HFFc6 (cell line): ENCODE results near the gene GABBR2. TPM values are rescaled to one million over a fixed set of nuclear protein-coding genes. Genes with fewer than 3 reads are reported as not detected.
A peak's percentile ranks its signal among the peaks of the same experiment; 100 is the strongest.

Experiments
- DNase-seq: peaks from one replicate; pipeline ENCODE4 v3.0.0-alpha.2; 2018
- H3K27ac Mint-ChIP-seq: 2 replicates; pipeline ENCODE4 v1.8.0; 2020; ENCODE audit warnings: mild to moderate bottlenecking, mixed read lengths
- H3K27me3 Mint-ChIP-seq: 2 replicates; pipeline ENCODE4 v1.8.0; 2021; ENCODE audit warnings: mild to moderate bottlenecking, moderate library complexity, mixed read lengths; ENCODE audit not compliant: insufficient read depth
- H3K36me3 Mint-ChIP-seq: 2 replicates; pipeline ENCODE4 v1.8.0; 2021; ENCODE audit warnings: low read depth, mixed read lengths
- H3K4me1 Mint-ChIP-seq: 2 replicates; pipeline ENCODE4 v1.8.0; 2020; ENCODE audit warnings: low read depth, mixed read lengths
- H3K4me3 Mint-ChIP-seq: 2 replicates; pipeline ENCODE4 v1.8.0; 2020; ENCODE audit warnings: mild to moderate bottlenecking, moderate library complexity, mixed read lengths
- H3K9me3 Mint-ChIP-seq: 2 replicates; pipeline ENCODE4 v1.8.0; 2020; ENCODE audit warnings: mild to moderate bottlenecking, mixed read lengths
- CTCF ChIP-seq: fragments of 200-600 bp; sonication (generic); IDR thresholded peaks from 2 replicates; pipeline ENCODE4 v1.5.0; 2021; ENCODE audit warnings: antibody characterized with exemption, mild to moderate bottlenecking
- total RNA-seq, 6 experiments: library from RNA; stranded (reverse); fragmentation: NEBNext Ultra II Directional; extraction: Animal tissue kit (Norgen Biotek cat#: 25700); gene quantifications; 2 replicates in 1 of 6; 3 replicates in 5 of 6; pipeline ENCODE4 v1.2.3, GENCODE V29; 2021

Gene GABBR2
- total RNA-seq, 6 experiments from 2014 or later = 3.1 to 9.3 (median 7.6) TPM

GRCh38 chr9:98444601-98445000 lies 264.1 kb downstream of the GABBR2 start:
- Mint-ChIP-seq H3K27me3 (peaks cover 8% of the 10 kb centered on the region; the same call in 1 of the 2 replicates), H3K4me3 (no peak overlapping the region), H3K27ac (no peak overlapping the region), H3K4me1 (peaks cover 15% of the 10 kb centered on the region), H3K36me3 (no peaks in the 10 kb centered on the region), H3K9me3 (no peaks in the 10 kb centered on the region)
- no peak for DNase-seq
- TF ChIP-seq CTCF = no peak

GRCh38 chr9:98442541-98442940 lies 266.2 kb downstream of the GABBR2 start:
- DNase-seq = no peak
- no peaks in the 10 kb centered on the region for H3K9me3 Mint-ChIP-seq
- TF ChIP-seq CTCF = no peak
- peaks cover 11% of the 10 kb centered on the region for H3K4me1 Mint-ChIP-seq
- H3K27me3 Mint-ChIP-seq = peaks cover 8% of the 10 kb centered on the region; the same call in 1 of the 2 replicates
- no peak overlapping the region for H3K27ac Mint-ChIP-seq
- no peaks in the 10 kb centered on the region for H3K36me3 Mint-ChIP-seq
- no peak overlapping the region for H3K4me3 Mint-ChIP-seq

GRCh38 chr9:98442114-98442513 lies 266.6 kb downstream of the GABBR2 start:
- no peak for DNase-seq
- H3K4me1 Mint-ChIP-seq = peaks cover 11% of the 10 kb centered on the region
- no peak for TF ChIP-seq CTCF
- H3K36me3 Mint-ChIP-seq = no peaks in the 10 kb centered on the region
- H3K27ac Mint-ChIP-seq = no peak overlapping the region
- no peak overlapping the region for H3K4me3 Mint-ChIP-seq
- peaks cover 8% of the 10 kb centered on the region; the same call in 1 of the 2 replicates for H3K27me3 Mint-ChIP-seq
- no peaks in the 10 kb centered on the region for H3K9me3 Mint-ChIP-seq

- H3K27me3 Mint-ChIP-seq = peaks cover 3% of the 10 kb centered on the region; the same call in 1 of the 2 replicates
- peak; percentile 6 for DNase-seq
- no peaks in the 10 kb centered on the region for H3K9me3 Mint-ChIP-seq
- no peak overlapping the region for H3K4me3 Mint-ChIP-seq
- no peak for TF ChIP-seq CTCF
- H3K36me3 Mint-ChIP-seq = no peaks in the 10 kb centered on the region
- H3K27ac Mint-ChIP-seq = no peak overlapping the region
- peaks cover 11% of the 10 kb centered on the region for H3K4me1 Mint-ChIP-seq
Observed at GRCh38 chr9:98438666-98439065, 270.1 kb downstream of the GABBR2 start.

- no peak for TF ChIP-seq CTCF
- peaks cover 5% of the 10 kb centered on the region; the same call in 1 of the 2 replicates for H3K27me3 Mint-ChIP-seq
- no peaks in the 10 kb centered on the region for H3K9me3 Mint-ChIP-seq
- no peak overlapping the region for H3K27ac Mint-ChIP-seq
- peaks cover 6% of the 10 kb centered on the region for H3K4me1 Mint-ChIP-seq
- H3K36me3 Mint-ChIP-seq = no peaks in the 10 kb centered on the region
- no peak overlapping the region for H3K4me3 Mint-ChIP-seq
- DNase-seq = no peak
Observed at GRCh38 chr9:98437458-98438034, 271.2 kb downstream of the GABBR2 start.
